OCI-LY7 (cell line): ENCODE data around the gene MFRP. TPM values are rescaled to one million over a fixed set of nuclear protein-coding genes. Genes with fewer than 3 reads are reported as not detected.

Experiments
- BruUV-seq: library from RNA; stranded (reverse); fragments of 400-500 nt; replicated peaks from 2 replicates; lab custom pipeline; 2021; lab: Mats Ljungman, UMichigan
- CTCF ChIA-PET: fragments of 300-600 bp; sonication (Branson Sonifier 250); formaldehyde crosslinking; loops from one replicate; lab custom pipeline; 2022; ENCODE audit warnings: antibody characterized with exemption; ENCODE audit not compliant: unreplicated experiment; lab: Charles Lee
- POLR2A ChIA-PET: fragments of 300-600 bp; sonication (Branson Sonifier 250); formaldehyde crosslinking; loops from one replicate; lab custom pipeline; 2022; ENCODE audit warnings: antibody characterized with exemption; lab: Charles Lee
- DNase-seq: peaks from one replicate; pipeline ENCODE4 v3.0.0-alpha.2; 2015; ENCODE audit warnings: low spot score
- H2AFZ ChIP-seq: fragments of 200-600 bp; sonication (generic), shearing (Covaris generic); 2 replicates; pipeline ENCODE4 v1.6.1; 2014; ENCODE audit warnings: mild to moderate bottlenecking, antibody characterized with exemption, low read length, moderate library complexity
- H3K27ac ChIP-seq: fragments of 200-600 bp; sonication (generic); 2 replicates; pipeline ENCODE4 v1.5.1; 2014; ENCODE audit warnings: mixed run types, low read depth, mild to moderate bottlenecking, moderate library complexity, low read length, inconsistent platforms; ENCODE audit not compliant: poor library complexity, severe bottlenecking
- H3K36me3 ChIP-seq: fragments of 200-600 bp; sonication (generic); 2 replicates; pipeline ENCODE4 v1.6.1; 2014; ENCODE audit warnings: mild to moderate bottlenecking, antibody characterized with exemption, low read length, moderate library complexity, mixed read lengths; ENCODE audit not compliant: insufficient read depth
- H3K4me1 ChIP-seq: fragments of 200-600 bp; sonication (generic); 2 replicates; pipeline ENCODE4 v1.5.1; 2014; ENCODE audit warnings: mild to moderate bottlenecking, low read length; ENCODE audit not compliant: insufficient read depth, poor library complexity, severe bottlenecking
- H3K4me2 ChIP-seq: fragments of 200-600 bp; sonication (generic); 2 replicates; pipeline ENCODE4 v1.6.1; 2014; ENCODE audit warnings: mild to moderate bottlenecking, low read length
- H3K4me3 ChIP-seq: fragments of 200-600 bp; sonication (generic); 2 replicates; pipeline ENCODE4 v1.5.1; 2014; ENCODE audit warnings: mild to moderate bottlenecking, low read depth, low read length; ENCODE audit not compliant: poor library complexity, severe bottlenecking
- H3K79me2 ChIP-seq: fragments of 200-600 bp; sonication (generic); 2 replicates; pipeline ENCODE4 v1.6.1; 2016; ENCODE audit warnings: low read depth, mild to moderate bottlenecking, low read length, moderate library complexity, mixed read lengths; ENCODE audit not compliant: insufficient read depth
- H3K9me2 ChIP-seq: fragments of 200-600 bp; sonication (generic); 2 replicates; pipeline ENCODE4 v1.6.1; 2016; ENCODE audit warnings: mild to moderate bottlenecking, low read length, mixed read lengths; ENCODE audit not compliant: insufficient read depth
- H3K9me3 ChIP-seq: fragments of 200-600 bp; sonication (generic); 2 replicates; pipeline ENCODE4 v1.6.1; 2014; ENCODE audit warnings: mild to moderate bottlenecking, mixed run types, low read length, mixed read lengths
- H4K20me1 ChIP-seq: fragments of 200-600 bp; sonication (generic); 2 replicates; pipeline ENCODE4 v1.6.1; 2014; ENCODE audit warnings: mild to moderate bottlenecking, antibody characterized with exemption, low read length, moderate library complexity, mixed read lengths; ENCODE audit not compliant: insufficient read depth
- EZH2phosphoT487 ChIP-seq: fragments of 200-600 bp; sonication (generic); IDR thresholded peaks from 2 replicates; pipeline ENCODE4 v1.6.1; 2018; ENCODE audit warnings: low read depth, borderline replicate concordance, mild to moderate bottlenecking, mixed run types, antibody characterized with exemption, low read length, moderate library complexity, mixed read lengths
- intact Hi-C: fragments of 100-400 bp; cut with micrococcal nuclease; formaldehyde crosslinking; loops from one replicate; pipeline ENCODE4 v1.10.0; 2022; ENCODE audit not compliant: unreplicated experiment
- total RNA-seq, 2 experiments: library from RNA; depleted of rRNA in 1 of 2; stranded (reverse); fragments of >200 nt in 1 of 2; shearing (Covaris generic) in 1 of 2; gene quantifications; 2 replicates each; pipeline ENCODE4 v1.2.3, GENCODE V29; 2014 to 2022
- TF ChIP-seq, protein P1 (sequence below): fragments of 200-600 bp; sonication (generic); conservative IDR thresholded peaks from 2 replicates; pipeline ENCODE4 v1.5.1; 2014; ENCODE audit warnings: mild to moderate bottlenecking, antibody characterized with exemption, low read length, moderate library complexity, mixed read lengths

MFRP gene
- total RNA-seq, 2 experiments from 2014 or later = not detected

DNA sequence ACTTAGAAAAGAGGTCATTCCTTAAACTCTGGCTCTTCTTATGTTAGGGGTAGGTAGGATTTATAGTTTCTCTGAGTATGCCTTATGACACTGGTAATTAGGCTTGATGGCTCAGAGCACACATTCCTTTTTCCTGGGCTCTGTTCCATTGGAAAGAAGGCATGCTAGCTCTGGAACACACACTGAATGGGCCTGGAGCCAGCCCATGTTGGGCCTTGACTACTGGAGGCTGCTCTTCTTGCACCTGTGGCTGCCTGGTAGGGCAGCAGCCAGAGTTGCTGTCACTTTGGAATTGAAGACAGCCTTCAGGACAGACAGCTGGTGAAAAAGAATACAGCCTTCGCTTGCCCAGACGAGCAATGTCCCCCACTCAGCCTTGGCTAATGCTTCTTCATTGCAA is 47.8 kb downstream of the MFRP start:
- no peaks in the 10 kb centered on the region for H3K79me2 ChIP-seq
- H3K4me2 ChIP-seq = no peak overlapping the region
- no peaks in the 10 kb centered on the region for H3K9me2 ChIP-seq
- H3K9me3 ChIP-seq = no peaks in the 10 kb centered on the region
- no peak for DNase-seq
- ChIA-PET POLR2A (no interaction called here), CTCF (no interaction called here)
- no peaks in the 10 kb centered on the region for H3K4me1 ChIP-seq
- no peak overlapping the region for H3K4me3 ChIP-seq
- BruUV-seq = no TSS peak
- intact Hi-C loops = no loop called here
- peaks cover 85% of the 10 kb centered on the region for H3K36me3 ChIP-seq
- H3K27ac ChIP-seq = no peak overlapping the region
- TF ChIP-seq, protein P1, sequence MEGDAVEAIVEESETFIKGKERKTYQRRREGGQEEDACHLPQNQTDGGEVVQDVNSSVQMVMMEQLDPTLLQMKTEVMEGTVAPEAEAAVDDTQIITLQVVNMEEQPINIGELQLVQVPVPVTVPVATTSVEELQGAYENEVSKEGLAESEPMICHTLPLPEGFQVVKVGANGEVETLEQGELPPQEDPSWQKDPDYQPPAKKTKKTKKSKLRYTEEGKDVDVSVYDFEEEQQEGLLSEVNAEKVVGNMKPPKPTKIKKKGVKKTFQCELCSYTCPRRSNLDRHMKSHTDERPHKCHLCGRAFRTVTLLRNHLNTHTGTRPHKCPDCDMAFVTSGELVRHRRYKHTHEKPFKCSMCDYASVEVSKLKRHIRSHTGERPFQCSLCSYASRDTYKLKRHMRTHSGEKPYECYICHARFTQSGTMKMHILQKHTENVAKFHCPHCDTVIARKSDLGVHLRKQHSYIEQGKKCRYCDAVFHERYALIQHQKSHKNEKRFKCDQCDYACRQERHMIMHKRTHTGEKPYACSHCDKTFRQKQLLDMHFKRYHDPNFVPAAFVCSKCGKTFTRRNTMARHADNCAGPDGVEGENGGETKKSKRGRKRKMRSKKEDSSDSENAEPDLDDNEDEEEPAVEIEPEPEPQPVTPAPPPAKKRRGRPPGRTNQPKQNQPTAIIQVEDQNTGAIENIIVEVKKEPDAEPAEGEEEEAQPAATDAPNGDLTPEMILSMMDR = no peak
- H4K20me1 ChIP-seq = no peaks in the 10 kb centered on the region
- H2AFZ ChIP-seq = no peak overlapping the region

DNA sequence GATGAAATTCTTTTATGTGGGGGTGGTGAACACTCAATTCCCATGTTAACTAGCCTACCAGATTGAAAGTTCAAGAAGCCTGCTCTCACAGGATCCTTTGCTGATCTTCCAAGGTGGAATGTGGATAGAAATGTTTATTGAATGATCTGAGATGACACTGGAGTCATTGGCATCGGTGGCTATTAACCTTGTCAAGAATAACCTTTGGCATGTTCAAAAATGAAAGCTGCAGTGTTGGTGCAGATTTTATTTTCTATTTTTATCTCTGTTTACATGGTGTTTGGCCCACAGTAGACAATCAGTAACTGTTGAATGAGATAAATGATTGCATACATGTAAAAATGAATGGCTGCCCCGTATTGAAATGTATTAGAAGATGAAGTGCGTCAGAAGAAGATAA is 48.6 kb downstream of the MFRP start:
- no peaks in the 10 kb centered on the region for H3K9me2 ChIP-seq
- TF ChIP-seq EZH2phosphoT487 = no peak
- H3K4me1 ChIP-seq = no peaks in the 10 kb centered on the region
- BruUV-seq = no TSS peak
- H3K36me3 ChIP-seq = peaks cover 84% of the 10 kb centered on the region
- DNase-seq = no peak
- H3K9me3 ChIP-seq = no peaks in the 10 kb centered on the region
- intact Hi-C loops = no loop called here
- H3K27ac ChIP-seq = no peak overlapping the region
- no peak overlapping the region for H3K4me2 ChIP-seq
- CTCF ChIA-PET = interaction anchor here (0.8 kb wide), 1 partner anchor 101 kb away, joined by 3 read pairs; no protein-coding TSS in a partner anchor
- H3K79me2 ChIP-seq = no peaks in the 10 kb centered on the region
- H4K20me1 ChIP-seq = no peaks in the 10 kb centered on the region
- POLR2A ChIA-PET = no interaction called here
- H3K4me3 ChIP-seq = no peak overlapping the region
- no peak overlapping the region for H2AFZ ChIP-seq

DNA sequence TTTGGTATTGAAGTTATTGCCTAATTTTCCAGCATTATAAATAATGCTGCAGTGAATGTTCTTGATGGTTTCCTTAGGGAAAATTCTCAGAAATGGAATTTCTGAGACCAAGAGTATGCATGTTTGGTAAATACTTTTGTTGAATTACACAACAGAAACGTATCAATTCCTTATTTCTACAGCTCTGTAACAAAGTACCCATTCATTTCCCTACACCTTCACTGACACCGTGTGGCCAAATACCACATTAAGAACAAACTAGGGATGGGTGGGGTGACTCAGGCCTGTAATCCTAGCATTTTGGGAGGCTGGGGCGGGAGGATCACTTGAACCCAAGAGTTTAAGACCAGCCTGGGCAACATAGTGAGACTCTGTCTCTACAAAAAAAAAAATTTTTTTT is 51.3 kb downstream of the MFRP start:
- TF ChIP-seq, protein P1 = peak; percentile 63
- TF ChIP-seq EZH2phosphoT487 = no peak
- H4K20me1 ChIP-seq = no peaks in the 10 kb centered on the region
- no peak overlapping the region for H2AFZ ChIP-seq
- ChIA-PET POLR2A (no interaction called here), CTCF (no interaction called here)
- H3K36me3 ChIP-seq = peaks cover 74% of the 10 kb centered on the region
- no peaks in the 10 kb centered on the region for H3K9me2 ChIP-seq
- no peaks in the 10 kb centered on the region for H3K4me1 ChIP-seq
- no peak overlapping the region for H3K4me3 ChIP-seq
- H3K79me2 ChIP-seq = no peaks in the 10 kb centered on the region
- no peak overlapping the region for H3K4me2 ChIP-seq
- no TSS peak for BruUV-seq
- peaks cover 6% of the 10 kb centered on the region; the same call in 1 of the 2 replicates for H3K9me3 ChIP-seq
- peak; percentile 26 for DNase-seq
- H3K27ac ChIP-seq = no peak overlapping the region
- intact Hi-C loops = no loop called here
